HG03066 (cell line): ENCODE data around the gene KRTAP10-10.
"Not testable (repeated sequence)": the region's sequence is repeated elsewhere in the genome, so short reads cannot be mapped to it uniquely, and the experiment has no call there.

Experiments
- ATAC-seq: cut with Tn5 transposase; IDR thresholded peaks from one replicate; pipeline ENCODE4 v1.9.1; 2021; ENCODE audit warnings: low read depth; ENCODE audit not compliant: unreplicated experiment

KRTAP10-10 gene

DNA sequence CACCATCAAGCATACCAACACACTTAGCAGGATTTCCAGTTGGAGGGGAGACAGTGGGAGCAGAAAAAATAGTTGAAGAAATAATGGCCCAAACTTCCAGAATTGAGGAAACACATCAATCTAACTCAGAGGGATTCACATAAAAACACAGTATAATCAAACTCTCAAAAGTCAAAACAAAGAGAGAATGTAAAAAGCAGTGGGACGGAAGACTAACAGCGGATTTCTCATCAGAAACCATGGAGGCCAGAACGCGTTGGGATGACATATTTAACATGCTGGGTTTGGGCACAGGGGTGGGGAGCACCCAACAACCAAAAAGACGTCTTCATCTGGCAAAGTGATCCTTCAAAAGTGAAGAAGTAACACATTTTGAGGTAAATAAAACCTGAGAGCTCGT lies 17.3 kb upstream of the KRTAP10-10 start:
- ATAC-seq, result no peak

DNA sequence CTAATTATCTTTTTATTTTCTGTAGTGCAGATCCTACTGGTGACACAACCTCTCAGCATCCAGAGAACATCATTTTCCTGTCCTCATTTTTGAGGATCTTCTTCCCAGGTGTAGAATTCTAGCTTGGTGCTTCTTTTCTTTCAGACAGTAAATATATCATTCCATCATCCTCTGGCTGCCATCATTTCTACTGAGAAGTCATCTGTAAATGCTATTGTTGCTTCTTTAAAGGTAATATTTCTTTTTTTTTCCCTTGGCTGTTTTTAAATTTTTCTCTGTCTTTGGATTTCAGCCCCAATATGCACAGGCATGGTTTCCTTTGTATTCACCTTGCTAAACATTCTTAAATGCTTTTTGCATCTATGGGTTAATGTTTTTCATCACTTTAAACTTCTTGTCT lies 13.6 kb upstream of the KRTAP10-10 start:
- no peak for ATAC-seq

- no peak for ATAC-seq
These were observed 11.4 kb upstream of the KRTAP10-10 start for GRCh38 chr21:44625756-44626155.

GRCh38 chr21:44626262-44626661 lies 10.9 kb upstream of the KRTAP10-10 start:
- ATAC-seq, result no peak

- ATAC-seq, result no peak
These were observed 10.4 kb upstream of the KRTAP10-10 start, which contains the start of gene KRTAP10-9 for GRCh38 chr21:44626673-44627143. TSS of gene KRTAP10-9 (plus strand) at chr21:44627093. CDS start at chr21:44627172, 79 bp downstream.

GRCh38 chr21:44627181-44627822 lies 9.9 kb upstream of the KRTAP10-10 start:
- not testable (repeated sequence) for ATAC-seq

DNA sequence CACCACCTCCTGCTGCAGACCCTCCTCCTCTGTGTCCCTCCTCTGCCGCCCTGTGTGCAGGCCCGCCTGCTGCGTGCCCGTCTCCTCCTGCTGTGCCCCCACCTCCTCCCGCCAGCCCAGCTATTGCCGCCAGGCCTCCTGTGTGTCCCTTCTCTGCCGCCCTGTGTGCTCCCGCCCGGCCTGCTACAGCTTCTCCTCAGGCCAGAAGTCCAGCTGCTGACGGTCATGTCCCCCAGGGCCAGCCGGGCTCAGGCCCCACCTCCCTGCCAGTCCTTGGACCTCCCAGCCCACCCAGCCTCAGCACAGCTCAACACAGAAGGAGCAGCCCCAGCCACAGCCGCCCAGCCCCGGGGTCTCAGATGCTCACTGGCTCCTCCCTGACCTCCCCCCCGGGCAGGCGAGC lies 9.3 kb upstream of the KRTAP10-10 start:
- ATAC-seq, result not testable (repeated sequence)

- ATAC-seq, result no peak
These were observed 8.3 kb upstream of the KRTAP10-10 start for GRCh38 chr21:44628707-44629391.

GRCh38 chr21:44630440-44630839 lies 6.7 kb upstream of the KRTAP10-10 start:
- ATAC-seq, result no peak

GRCh38 chr21:44632067-44632466 lies 5.1 kb upstream of the KRTAP10-10 start:
- ATAC-seq, result no peak

- no peak for ATAC-seq
These were observed 743 bp upstream of the KRTAP10-10 start for GRCh38 chr21:44636209-44637017.

GRCh38 chr21:44637851-44638348 lies 744 bp downstream of the KRTAP10-10 start:
- not testable (repeated sequence) for ATAC-seq

- not testable (repeated sequence) for ATAC-seq
These were observed 1.6 kb downstream of the KRTAP10-10 start for GRCh38 chr21:44638506-44639330.

DNA sequence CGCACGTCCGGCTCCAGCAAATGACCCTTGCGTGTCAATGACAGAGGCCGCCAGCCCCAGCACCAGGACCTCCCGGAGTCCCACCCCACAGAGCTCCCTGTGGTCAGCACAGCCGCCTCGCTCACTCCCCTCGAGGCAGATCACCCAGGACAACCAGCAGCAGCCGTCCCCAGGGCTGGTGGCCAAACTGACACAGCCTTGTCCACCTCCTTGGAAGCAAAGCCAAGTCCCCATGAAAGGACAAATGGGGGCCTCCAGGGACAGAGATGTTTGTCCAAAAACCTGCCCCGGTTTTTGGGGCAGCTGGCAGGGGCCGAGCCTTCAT lies 2.1 kb downstream of the KRTAP10-10 start:
- ATAC-seq, result no peak

- ATAC-seq, result no peak
These were observed 3.6 kb downstream of the KRTAP10-10 start for GRCh38 chr21:44640761-44641160.

- no peak for ATAC-seq
These were observed 6.7 kb downstream of the KRTAP10-10 start for GRCh38 chr21:44643741-44644310.

GRCh38 chr21:44644878-44645277 lies 7.7 kb downstream of the KRTAP10-10 start:
- no peak for ATAC-seq

GRCh38 chr21:44646366-44647221 lies 9.4 kb downstream of the KRTAP10-10 start, which contains the start of gene KRTAP10-11:
TSS of gene KRTAP10-11 (plus strand) at chr21:44646414. CDS start at chr21:44646459, 45 bp downstream.
- ATAC-seq, result not testable (repeated sequence)

GRCh38 chr21:44647222-44647552 lies 10.0 kb downstream of the KRTAP10-10 start:
- no peak for ATAC-seq
